Sigmoid colon (tissue), 7 donors: ENCODE data around the gene PHC2. TPM values are rescaled to one million over a fixed set of nuclear protein-coding genes. Genes with fewer than 3 reads are reported as not detected.
"Not testable (repeated sequence)": the region's sequence is repeated elsewhere in the genome, so short reads cannot be mapped to it uniquely, and the experiment has no call there.

Experiments
- DNase-seq: peaks from one replicate; pipeline ENCODE4 v3.0.0-alpha.2; 2019
- H3K27ac ChIP-seq, 4 donors: fragments of 200-600 bp; sonication (generic); one replicate each; pipeline ENCODE4 v1.5.1; 2016 to 2019; ENCODE audit warnings: mild to moderate bottlenecking in 1 of 4
- H3K27me3 ChIP-seq, 3 donors: fragments of 200-600 bp; sonication (generic); one replicate each; pipeline ENCODE4 v1.5.1; 2019; ENCODE audit warnings: mild to moderate bottlenecking in 1 of 3
- H3K36me3 ChIP-seq, 4 donors: fragments of 200-600 bp; sonication (generic); one replicate each; pipeline ENCODE4 v1.5.1; 2016 to 2019
- H3K4me1 ChIP-seq, 4 donors: fragments of 200-600 bp; sonication (generic); one replicate each; pipeline ENCODE4 v1.5.1; 2017 to 2019
- H3K4me3 ChIP-seq, 4 donors: fragments of 200-600 bp; sonication (generic); one replicate each; pipeline ENCODE4 v1.5.1; 2017 to 2019; ENCODE audit warnings: mild to moderate bottlenecking in 2 of 4, moderate library complexity in 1 of 4
- H3K9me3 ChIP-seq, 4 donors: fragments of 200-600 bp in 3 of 4; sonication (generic) in 3 of 4; one replicate each; pipeline versions ENCODE4 v1.5.1 to v1.6.1; 2013 to 2019
- CTCF ChIP-seq, 4 experiments: fragments of 450-650 bp in 3 of 4; fragments of 200-600 bp in 1 of 4; IDR thresholded peaks; one replicate each; pipeline ENCODE4 v1.5.1; 2016 to 2019; ENCODE audit warnings: antibody characterized with exemption in 4 of 4, mild to moderate bottlenecking in 3 of 4, moderate library complexity in 2 of 4
- EP300 ChIP-seq, 4 donors: sonication (generic); formaldehyde crosslinking; IDR thresholded peaks; one replicate each; pipeline ENCODE4 v1.6.1; 2017; ENCODE audit warnings: antibody characterized with exemption in 4 of 4
- POLR2A ChIP-seq, 2 donors: fragments of 450-650 bp; IDR thresholded peaks; one replicate each; pipeline ENCODE4 v1.6.1; 2016; ENCODE audit warnings: antibody characterized with exemption in 2 of 2, mild to moderate bottlenecking in 2 of 2, moderate library complexity in 2 of 2
- POLR2AphosphoS5 ChIP-seq, 4 donors: sonication (generic); formaldehyde crosslinking; IDR thresholded peaks; one replicate each; pipeline ENCODE4 v1.6.1; 2017; ENCODE audit warnings: antibody characterized with exemption in 4 of 4
- WGBS, 2 donors: extraction: QIAGEN DNeasy Blood & Tissue Kit; methylation state at CpG; one replicate each; pipeline ENCODE4 v1.1.7; 2013; 5-methylcytosine and 5-hydroxymethylcytosine counted together
- intact Hi-C: fragments of 100-400 bp; cut with DNase I; formaldehyde crosslinking; loops from one replicate; pipeline ENCODE4 v1.15.1; 2023
- polyA plus RNA-seq, 3 donors: library from polyadenylated mRNA; stranded (reverse); fragments of 200-250 nt; gene quantifications; one replicate each; pipeline ENCODE4 v1.2.3, GENCODE V29; 2013
- total RNA-seq, 4 donors: library from RNA; depleted of rRNA; stranded (reverse); fragments of >200 nt; gene quantifications; one replicate each; pipeline ENCODE4 v1.1.0, GENCODE V29; 2016
- donor health status: healthy with polysubstance abuse.
- donor health status: Bipolar disorder and iron deficiency.
- donor health status: healthy.

Gene PHC2
- total and polyA plus RNA-seq, 7 donors = 56.2 to 199 (median 96.3) TPM

GRCh38 chr1:33295450-33296081, 135.3 kb downstream of the PHC2 start:
- Histone ChIP-seq H3K4me3 (no peak overlapping the region), H3K9me3 (no peaks in the 10 kb centered on the region), H3K27ac (peak overlapping the region; percentile 41 to 53 (median 48)), H3K4me1 (peaks cover 0 to 31% (median 20%) of the 10 kb centered on the region in 4 donors), H3K27me3 (no peaks in the 10 kb centered on the region), H3K36me3 (peaks cover 5 to 36% (median 12%) of the 10 kb centered on the region in 4 donors)
- intact Hi-C loops = loop anchor here (1.0 to 5.0 kb wide), 3 partner anchors 37 to 175 kb away; no protein-coding TSS in a partner anchor
- DNase-seq = peak; percentile 92
- WGBS, 2 donors = 31 to 47% methylated on average over 12 of the region's 12 CpGs
- TF ChIP-seq CTCF (IDR thresholded peaks at IDR 0.05) (peak; percentile 95 to 99 (median 98)), EP300 (IDR thresholded peaks at IDR 0.05) (no peak), POLR2AphosphoS5 (IDR thresholded peaks at IDR 0.05) (peak in 3 of 4 donors; percentile 17 to 62 (median 59))

GRCh38 chr1:33295023-33295422, 135.9 kb downstream of the PHC2 start:
- H3K27me3 ChIP-seq = no peaks in the 10 kb centered on the region
- H3K36me3 ChIP-seq = peaks cover 5 to 36% (median 12%) of the 10 kb centered on the region in 4 donors
- H3K27ac ChIP-seq = peak overlapping the region; percentile 41 to 53 (median 48)
- peaks cover 0 to 26% (median 17%) of the 10 kb centered on the region in 4 donors for H3K4me1 ChIP-seq
- peak; percentile 60 for DNase-seq
- 82 to 84% methylated on average over 15 of the region's 15 CpGs for WGBS, 2 donors
- no peak overlapping the region for H3K4me3 ChIP-seq
- H3K9me3 ChIP-seq = no peaks in the 10 kb centered on the region
- TF ChIP-seq POLR2A (IDR thresholded peaks at IDR 0.05) (no peak), CTCF (IDR thresholded peaks at IDR 0.05) (no peak), EP300 (IDR thresholded peaks at IDR 0.05) (no peak), POLR2AphosphoS5 (IDR thresholded peaks at IDR 0.05) (no peak)
- intact Hi-C loops = loop anchor here (1.0 to 5.0 kb wide), 3 partner anchors 37 to 175 kb away; no protein-coding TSS in a partner anchor

- Histone ChIP-seq H3K27me3 (no peaks in the 10 kb centered on the region), H3K4me3 (no peak overlapping the region), H3K27ac (peak overlapping the region in 3 of 4 donors; percentile 41 to 53 (median 52)), H3K36me3 (peaks cover 2 to 31% (median 9%) of the 10 kb centered on the region in 4 donors), H3K9me3 (no peaks in the 10 kb centered on the region), H3K4me1 (peaks cover 0 to 24% (median 18%) of the 10 kb centered on the region in 4 donors)
- 88% methylated on average over 13 of the region's 13 CpGs for WGBS, 2 donors
- TF ChIP-seq CTCF (IDR thresholded peaks at IDR 0.05) (no peak), EP300 (IDR thresholded peaks at IDR 0.05) (no peak), POLR2A (IDR thresholded peaks at IDR 0.05) (no peak), POLR2AphosphoS5 (IDR thresholded peaks at IDR 0.05) (no peak)
- peak; percentile 44 for DNase-seq
- intact Hi-C loops = loop anchor here (1.0 to 5.0 kb wide), 3 partner anchors 38 to 176 kb away; no protein-coding TSS in a partner anchor
These were observed 136.6 kb downstream of the PHC2 start for GRCh38 chr1:33294071-33295010.

- peak; percentile 64 for DNase-seq
- no peak overlapping the region for H3K4me3 ChIP-seq
- H3K27ac ChIP-seq = peak overlapping the region; percentile 39 to 66 (median 53)
- H3K4me1 ChIP-seq = peaks cover 0 to 24% (median 22%) of the 10 kb centered on the region in 4 donors
- intact Hi-C loops = no loop called here
- no peaks in the 10 kb centered on the region for H3K9me3 ChIP-seq
- TF ChIP-seq POLR2AphosphoS5 (IDR thresholded peaks at IDR 0.05) (peak in 1 of 4 donors; percentile 22), CTCF (IDR thresholded peaks at IDR 0.05) (no peak)
- H3K36me3 ChIP-seq = peaks cover 0 to 32% (median 8%) of the 10 kb centered on the region in 4 donors
- 81 to 86% methylated on average over 13 of the region's 13 CpGs for whole genome bisulfite sequencing, 2 donors
- H3K27me3 ChIP-seq = no peaks in the 10 kb centered on the region
These were observed 138.1 kb downstream of the PHC2 start for GRCh38 chr1:33292726-33293340.

GRCh38 chr1:33290615-33291014, 140.3 kb downstream of the PHC2 start:
- Histone ChIP-seq H3K4me1 (peaks cover 0 to 24% (median 19%) of the 10 kb centered on the region in 4 donors), H3K36me3 (peaks cover 0 to 16% (median 8%) of the 10 kb centered on the region in 4 donors)
- H3K27ac ChIP-seq, intact Hi-C loops, H3K9me3 ChIP-seq, DNase-seq, H3K27me3 ChIP-seq, H3K4me3 ChIP-seq: not testable (repeated sequence)
- 89 to 92% methylated on average over 1 of the region's 2 CpGs for WGBS, 2 donors
